HG03558 (cell line): ENCODE results near the gene TENM4.
A peak's percentile ranks its signal among the peaks of the same experiment; 100 is the strongest.
"Not testable (repeated sequence)": the region's sequence is repeated elsewhere in the genome, so short reads cannot be mapped to it uniquely, and the experiment has no call there.

ENCODE experiments used
- ATAC-seq: cut with Tn5 transposase; IDR thresholded peaks from one replicate; pipeline ENCODE4 v1.9.1; 2021; ENCODE audit warnings: moderate number of reproducible peaks; ENCODE audit not compliant: unreplicated experiment; ENCODE audit errors: extremely low read depth

Gene TENM4

DNA sequence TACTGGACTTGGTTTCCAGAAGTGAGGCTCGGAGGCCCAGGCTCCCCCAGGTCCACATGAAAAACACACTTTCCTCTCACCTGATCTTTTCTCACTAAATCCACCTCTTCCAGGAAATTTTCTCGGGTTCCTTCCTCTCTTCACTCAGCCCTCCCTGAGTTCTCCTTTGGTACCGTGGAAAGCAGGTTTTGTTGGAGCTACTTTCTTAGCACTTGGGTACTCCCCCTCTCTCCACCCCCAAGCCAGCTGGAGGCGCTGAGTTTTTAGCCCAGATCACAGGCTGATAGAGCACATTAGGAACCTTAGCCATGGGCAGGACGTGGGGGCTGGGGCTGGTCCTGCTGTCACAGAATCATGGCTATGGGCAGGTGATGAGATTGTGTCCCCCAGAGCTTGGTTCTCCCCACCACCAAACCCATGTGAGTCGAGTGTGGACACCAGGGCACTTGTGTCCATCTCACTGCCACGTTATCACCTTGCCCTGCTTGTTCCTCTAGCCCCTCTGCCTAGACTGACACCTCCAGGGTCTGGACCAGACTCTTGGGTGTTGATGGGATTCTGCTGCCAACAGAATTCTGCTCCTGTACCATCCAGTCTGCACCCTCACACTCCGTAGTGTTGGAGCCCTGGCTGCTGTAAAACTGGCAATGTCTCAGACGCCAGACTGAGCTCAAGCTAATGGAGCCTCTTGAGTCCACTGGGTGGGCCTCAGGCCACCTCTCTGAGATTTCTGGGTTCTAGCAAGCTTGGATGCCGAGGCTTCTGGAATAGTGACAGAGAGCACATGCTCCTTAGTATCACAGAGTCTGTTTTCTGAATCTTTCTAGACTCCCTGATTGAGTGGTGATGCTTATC is 791.2 kb downstream of the TENM4 start:
- ATAC-seq, result no peak

GRCh38 chr11:78647986-78648875 is 792.6 kb downstream of the TENM4 start:
- no peak for ATAC-seq

GRCh38 chr11:78647266-78647915 is 793.4 kb downstream of the TENM4 start:
- ATAC-seq, result no peak

DNA sequence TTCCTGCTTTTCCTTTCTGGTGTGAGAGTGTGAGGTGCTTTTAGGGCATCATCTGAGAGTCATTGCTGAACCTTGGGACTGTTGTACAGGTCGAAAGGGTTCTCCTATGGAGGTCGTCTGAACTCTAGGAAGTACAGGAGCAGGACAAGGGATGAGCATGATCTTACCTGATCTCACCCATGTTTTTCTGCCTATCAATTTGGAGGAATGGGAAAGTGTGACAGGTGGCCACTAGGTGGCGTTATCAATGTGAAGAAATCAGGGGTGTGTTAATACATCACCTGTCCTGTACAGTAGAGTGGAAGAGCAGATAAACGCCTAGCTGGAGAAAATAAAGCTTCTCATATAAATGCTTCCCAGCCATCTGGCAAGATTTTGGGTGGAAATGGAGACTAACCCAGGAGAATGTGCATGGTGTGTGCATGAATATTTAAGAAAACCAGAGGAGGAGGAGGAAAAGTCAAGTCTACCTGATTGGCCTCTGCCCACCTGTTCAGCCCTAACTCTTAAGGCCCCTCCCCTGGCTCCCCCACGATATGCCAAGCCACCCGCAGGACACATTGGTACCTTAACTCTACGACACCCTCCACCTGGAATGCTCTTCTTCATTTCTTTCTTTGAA is 794.2 kb downstream of the TENM4 start:
- ATAC-seq, result no peak

DNA sequence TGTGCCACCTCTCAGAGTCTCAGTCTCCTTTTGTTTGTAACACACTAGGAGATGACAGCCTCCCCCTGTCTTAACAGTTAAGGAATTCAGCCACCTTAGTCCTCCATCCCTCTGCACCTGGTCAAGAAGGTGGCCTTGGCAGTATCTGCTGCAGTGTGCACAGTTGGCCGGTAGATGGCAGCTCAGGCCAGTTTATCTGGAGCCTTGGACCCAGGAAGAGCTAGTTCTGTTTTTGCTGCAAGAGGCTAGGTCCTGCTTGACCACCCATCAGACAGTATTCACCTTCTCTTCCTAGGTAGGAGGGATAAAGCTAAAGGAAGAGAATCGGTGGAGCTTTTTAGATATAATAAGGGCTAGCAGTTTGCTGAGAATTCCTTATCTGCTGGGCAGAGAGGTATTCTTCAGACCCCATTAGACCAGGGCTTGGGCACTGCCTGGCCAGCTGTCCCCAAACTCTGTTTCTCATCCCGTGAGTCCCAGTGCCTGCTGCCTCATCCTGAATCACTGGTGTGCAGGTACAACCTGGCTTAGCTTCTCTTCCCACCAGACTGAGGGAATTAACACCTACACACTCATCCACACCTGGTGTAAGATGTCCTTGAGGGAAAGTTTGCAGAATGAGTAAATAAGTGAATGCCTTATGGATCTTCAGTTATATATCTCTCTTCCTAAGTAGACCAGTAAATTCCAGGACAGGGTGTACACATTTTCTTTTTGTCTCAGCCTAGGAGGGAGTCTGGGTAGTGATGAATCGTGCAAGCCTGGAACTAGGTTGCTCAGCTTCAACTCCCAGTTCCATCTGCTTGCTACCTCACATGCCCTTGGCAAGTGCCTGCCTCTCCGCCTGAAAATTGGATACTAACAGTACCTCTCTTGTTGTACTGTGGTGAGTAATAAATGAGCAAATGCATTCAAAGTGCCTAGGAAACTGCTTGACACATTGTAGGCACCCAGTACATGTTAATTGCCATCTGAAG is 795.3 kb downstream of the TENM4 start:
- peak; percentile 70 for ATAC-seq

DNA sequence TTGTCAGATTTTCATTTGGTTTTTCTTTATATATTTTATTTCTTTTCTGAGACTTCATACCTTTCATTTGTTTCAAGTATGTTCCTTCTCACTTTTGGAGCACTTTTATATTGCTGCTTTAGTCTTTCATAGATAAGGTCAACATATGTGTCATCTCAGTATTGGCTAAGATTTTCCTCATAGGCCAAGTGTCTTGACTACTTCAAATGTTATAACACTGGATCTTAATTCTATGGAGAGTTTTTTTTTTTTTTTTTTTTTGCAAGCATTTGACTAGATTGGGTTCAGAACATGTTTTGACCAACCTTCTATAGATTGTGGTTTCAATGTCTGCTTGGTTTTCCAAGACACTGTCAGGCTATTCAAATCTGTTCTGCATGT is 797.2 kb downstream of the TENM4 start:
- no peak for ATAC-seq

DNA sequence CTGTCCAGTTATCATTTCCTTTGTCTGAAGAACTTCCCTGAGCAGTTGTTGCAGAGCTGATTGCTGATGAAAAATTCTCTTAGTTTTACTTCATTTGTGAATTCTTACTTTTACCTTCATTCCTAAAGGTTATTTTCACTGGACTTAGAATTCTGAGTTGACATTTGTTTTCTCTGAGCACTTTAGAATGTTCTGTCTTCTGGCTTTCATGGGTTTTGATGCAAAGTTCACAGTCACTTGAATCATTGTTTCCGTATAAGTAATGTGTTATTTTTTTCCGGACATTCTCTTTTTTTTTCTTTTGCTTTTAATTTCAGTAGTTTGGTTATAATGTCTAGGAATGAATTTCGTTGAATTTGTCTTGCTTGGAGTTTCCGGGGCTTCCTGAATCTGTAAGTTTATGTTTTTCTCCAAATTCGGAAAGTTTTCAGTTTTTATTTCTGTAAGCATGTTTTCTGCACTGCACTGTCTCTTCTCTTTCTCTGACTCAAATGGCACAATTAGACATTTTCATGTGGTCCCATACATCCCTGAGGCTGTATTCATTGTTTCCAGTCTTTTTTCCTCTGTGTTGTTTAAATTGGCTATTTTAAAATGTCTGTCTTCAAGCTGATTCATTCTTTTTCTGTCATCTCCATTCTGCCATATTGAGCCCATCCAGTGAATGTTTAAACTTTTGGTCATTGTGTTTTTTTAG is 797.7 kb downstream of the TENM4 start:
- ATAC-seq, result no peak

- ATAC-seq, result no peak
These were observed 799.3 kb downstream of the TENM4 start for GRCh38 chr11:78641541-78641940.

DNA sequence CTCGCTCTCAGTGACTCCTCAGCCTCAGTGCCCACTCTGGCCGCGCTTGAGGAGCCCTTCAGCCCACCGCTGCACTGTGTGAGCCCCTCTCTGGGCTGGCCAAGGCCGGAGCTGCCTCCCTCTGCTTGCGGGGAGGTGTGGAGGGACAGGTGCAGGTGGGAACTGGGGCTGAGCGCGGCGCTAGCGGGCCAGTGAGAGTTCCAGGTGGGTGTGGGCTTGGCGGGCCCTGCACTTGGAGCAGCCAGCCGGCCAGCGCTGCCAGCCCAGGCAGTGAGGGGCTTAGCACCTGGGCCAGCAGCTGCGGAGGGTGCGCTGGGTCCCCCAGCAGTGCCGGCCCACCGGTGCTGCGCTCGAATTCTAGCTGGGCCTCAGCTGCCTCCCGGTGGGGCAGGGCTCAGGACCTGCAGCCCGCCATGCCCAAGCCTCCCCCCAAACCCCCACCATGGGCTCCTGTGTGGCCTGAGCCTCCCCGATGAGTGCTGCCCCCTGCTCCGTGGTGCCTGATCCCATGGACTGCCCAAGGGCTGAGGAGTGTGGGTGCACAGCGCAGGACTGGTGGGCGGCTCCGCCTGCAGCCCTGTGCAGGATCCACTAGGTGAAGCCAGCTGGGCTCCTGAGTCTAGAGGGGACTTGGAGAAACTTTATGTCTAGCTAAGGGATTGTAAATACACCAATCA is 802.0 kb downstream of the TENM4 start:
- ATAC-seq, result no peak

DNA sequence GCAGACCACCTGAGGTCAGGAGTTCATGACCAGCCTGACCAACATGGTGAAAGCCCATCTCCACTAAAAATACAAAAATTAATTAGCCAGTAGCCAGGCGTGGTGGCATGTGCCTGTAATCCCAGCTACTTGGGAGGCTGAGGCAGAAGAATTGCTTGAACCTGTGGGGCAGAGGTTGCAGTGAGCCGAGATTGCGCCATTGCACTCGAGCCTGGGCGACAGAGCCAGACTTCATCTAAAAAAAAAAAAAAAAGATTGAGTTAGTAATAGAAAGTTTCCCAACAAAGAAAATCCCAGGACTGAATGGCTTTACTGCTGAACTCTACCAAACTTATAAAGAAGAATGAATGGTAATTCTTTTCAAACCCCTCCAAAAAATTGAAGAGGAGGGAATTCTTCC is 803.3 kb downstream of the TENM4 start:
- ATAC-seq, result not testable (repeated sequence)

- ATAC-seq, result no peak
These were observed 804.9 kb downstream of the TENM4 start for GRCh38 chr11:78635814-78636506.

DNA sequence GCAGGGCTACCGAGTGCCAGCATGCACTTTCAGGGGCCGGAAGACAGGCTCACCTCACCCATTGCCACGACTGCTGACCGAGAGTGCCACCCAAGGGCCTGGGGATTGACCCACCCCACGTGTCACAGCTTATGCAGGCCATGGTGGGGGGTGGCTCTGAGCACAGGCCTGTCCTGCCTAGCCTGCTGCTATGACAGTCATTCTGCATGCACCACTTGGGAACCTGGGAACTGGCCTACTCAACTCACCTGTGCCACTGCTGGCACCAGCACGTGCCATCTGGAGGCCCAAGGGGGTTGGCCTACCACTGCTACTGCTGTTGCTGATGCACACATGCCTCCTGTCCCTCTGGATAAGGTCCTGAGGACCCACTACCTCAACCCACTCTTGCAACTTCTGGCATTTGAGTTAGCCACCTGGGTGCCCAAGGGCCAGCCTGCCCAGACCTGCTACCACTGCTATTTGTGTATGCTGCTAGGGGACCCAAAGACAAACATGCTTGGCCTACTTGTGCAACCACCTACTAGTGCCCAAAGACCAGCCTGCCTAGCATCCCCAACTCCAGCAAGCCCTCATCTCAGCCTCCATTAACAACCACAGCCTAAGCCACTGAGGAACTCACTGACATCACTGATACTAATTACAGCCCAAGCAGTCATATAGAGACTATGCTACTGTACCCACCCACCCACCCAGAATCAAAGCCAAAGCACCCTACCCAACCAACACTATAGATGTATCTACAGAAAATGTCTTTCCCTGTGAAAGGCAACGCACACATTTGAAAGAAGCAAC is 807.1 kb downstream of the TENM4 start:
- ATAC-seq, result no peak

DNA sequence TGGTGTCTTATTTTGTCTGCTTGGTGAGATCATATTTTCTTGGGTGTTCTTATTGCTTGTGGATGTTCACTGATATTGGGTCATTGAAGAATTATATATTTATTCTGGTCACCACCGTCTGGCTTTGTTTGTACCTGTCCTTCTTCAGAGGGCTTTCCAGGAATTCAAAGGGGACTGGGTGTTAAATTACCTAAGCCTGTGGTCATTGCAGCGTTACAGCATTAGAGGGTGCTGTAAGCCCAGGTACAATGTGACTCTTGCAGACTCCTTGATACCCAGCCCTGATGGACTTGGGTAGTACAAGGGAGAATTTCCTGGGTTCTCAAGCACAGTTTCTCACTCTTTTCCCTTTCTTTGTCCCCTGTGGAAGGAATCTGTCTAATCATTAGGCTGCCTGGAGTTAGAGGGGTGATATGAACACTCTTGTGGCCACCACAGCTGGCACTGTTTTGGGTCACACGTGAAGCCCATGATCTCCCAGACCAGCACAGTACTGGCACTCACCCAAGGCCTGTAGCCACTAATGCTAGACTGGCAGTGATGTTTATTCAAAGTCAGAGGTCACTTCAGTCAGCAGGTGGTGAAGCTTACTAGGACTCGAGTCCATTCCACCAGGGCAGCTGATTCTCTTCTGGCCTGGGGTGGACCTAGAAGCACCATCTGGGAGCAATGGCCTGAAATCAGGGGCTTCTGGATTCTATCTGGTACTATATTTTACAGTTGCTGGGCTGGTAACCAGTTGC is 810.1 kb downstream of the TENM4 start:
- no peak for ATAC-seq

DNA sequence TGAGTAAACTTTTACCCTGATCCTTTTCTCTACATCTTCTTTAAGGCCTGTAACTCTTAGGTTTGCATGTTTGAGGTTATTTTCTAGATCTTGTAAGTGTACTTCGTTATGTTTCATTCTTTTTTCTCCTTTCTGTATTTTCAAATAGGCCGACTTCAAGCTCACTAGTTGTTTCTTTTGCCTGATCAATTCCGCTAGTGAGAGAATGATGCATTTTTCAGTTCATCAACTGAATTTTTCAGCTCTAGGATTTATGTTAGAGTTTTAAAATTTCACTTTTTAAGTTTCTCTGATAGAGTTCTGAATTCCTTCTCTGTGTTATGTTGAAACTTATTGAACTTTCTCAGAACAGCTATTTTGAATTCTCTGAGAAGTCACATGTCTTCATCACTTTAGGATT is 810.7 kb downstream of the TENM4 start:
- no peak for ATAC-seq

DNA sequence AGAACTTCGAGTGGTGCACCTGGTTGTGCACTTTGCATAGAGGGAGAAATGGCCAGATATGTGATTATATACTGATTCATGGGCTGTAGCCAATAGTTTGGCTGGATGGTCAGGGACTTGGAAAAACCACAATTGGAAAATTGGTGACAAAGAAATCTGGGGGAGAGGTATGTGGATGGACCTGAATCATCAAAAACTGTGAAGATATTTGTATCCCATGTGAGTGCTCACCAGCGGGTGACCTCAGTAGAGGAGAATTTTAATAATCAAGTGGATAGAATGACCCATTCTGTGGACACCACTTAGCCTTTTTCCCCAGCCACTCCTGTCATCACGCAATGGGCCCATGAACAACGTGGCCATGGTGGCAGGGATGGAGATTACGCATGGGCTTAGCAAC is 818.2 kb downstream of the TENM4 start:
- ATAC-seq, result no peak

DNA sequence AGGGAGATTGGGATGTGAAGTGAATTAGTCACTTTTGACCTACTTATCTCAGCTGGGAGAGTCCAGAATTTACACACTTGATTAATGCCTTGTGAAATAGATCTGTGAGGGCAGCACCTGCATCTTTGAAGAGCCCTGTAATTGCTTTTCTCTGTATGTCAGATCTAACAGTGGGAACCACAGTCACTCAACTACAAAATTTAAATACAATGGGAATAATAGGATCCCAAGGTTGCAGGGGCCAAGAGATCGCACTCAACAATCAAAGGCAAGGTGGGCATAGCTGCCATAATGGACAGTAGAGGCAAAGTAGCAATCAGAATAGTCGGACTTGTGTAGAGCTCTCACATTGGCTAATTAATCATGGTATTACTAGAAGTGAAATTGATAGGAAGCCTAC is 820.7 kb downstream of the TENM4 start:
- no peak for ATAC-seq
